Measurements from ENCODE around the gene ADGRG6.

DNA sequence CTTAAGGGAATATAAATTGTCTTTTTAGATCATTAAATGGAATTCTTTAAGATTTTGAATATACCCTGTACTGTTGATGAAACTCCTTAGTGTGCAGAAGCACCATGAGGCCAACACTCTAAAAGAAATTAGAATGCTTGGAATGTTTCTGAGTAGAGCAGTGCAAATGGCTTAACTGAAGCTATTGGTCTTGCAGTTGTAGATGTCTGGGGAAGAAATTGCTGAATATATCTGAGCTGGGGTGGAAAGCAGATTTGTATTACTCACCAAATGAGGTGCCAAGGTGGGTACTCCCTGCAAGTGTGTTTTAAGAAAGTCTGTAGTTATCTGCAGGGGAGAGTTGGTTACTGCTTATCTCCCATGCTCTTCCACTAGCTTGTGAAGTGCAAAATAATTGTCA lies 119.0 kb downstream of the ADGRG6 start:
- no peak for TF ChIP-seq CTCF (IDR thresholded peaks at IDR 0.05)
- TF ChIP-seq POLR2A (IDR thresholded peaks at IDR 0.05): no peak

Data from esophagus squamous epithelium (tissue), 4 donors.